HCT116 (cell line): ENCODE data around the gene RAPGEF6. TPM values are rescaled to one million over a fixed set of nuclear protein-coding genes. Genes with fewer than 3 reads are reported as not detected.

Experiments used
- ATAC-seq: fragments of 200-7000 bp; cut with Tn5 transposase; 2 replicates; pipeline ENCODE4 v1.9.1; 2020; ENCODE audit warnings: mild to moderate bottlenecking, moderate library complexity
- BruUV-seq: library from RNA; stranded (reverse); fragments of 400-500 nt; replicated peaks from 2 replicates; lab custom pipeline; 2021; lab: Mats Ljungman, UMichigan
- CTCF ChIA-PET: fragments of 300-600 bp; sonication (Branson Sonifier 250); formaldehyde crosslinking; loops from one replicate; lab custom pipeline; 2021; ENCODE audit warnings: antibody characterized with exemption; lab: Charles Lee
- POLR2A ChIA-PET: fragments of 300-600, 350-600 bp; sonication (Branson Sonifier 250); formaldehyde crosslinking; loops from one replicate; lab custom pipeline; 2021; ENCODE audit warnings: antibody characterized with exemption; lab: Charles Lee
- RAD21 ChIA-PET, 2 experiments: fragments of 300-600 bp; sonication (Branson Sonifier 250); formaldehyde crosslinking; loops; one replicate each; lab custom pipeline; 2023; ENCODE audit warnings: low total read pairs in 2 of 2; ENCODE audit not compliant: uncharacterized antibody in 2 of 2, unreplicated experiment in 2 of 2, low non-redundant PET in 1 of 2; lab: Charles Lee
- DNase-seq: peaks from one replicate; pipeline ENCODE4 v3.0.0-alpha.2; 2010; ENCODE audit warnings: low read depth, low spot score
- H2AFZ ChIP-seq: fragments of 200-600 bp; shearing (Covaris generic), sonication (generic); 2 replicates; pipeline ENCODE4 v1.6.1; 2017; ENCODE audit warnings: low read depth, mixed run types, mixed read lengths, antibody characterized with exemption, low read length; ENCODE audit not compliant: poor library complexity, severe bottlenecking
- H3K27ac ChIP-seq: 2 replicates; pipeline ENCODE4 v1.5.1; 2012; ENCODE audit warnings: low read depth, low read length
- H3K27me3 ChIP-seq: fragments of 200-600 bp; sonication (generic); 2 replicates; pipeline ENCODE4 v1.6.1; 2016; ENCODE audit warnings: mixed run types, low read length, mixed read lengths; ENCODE audit not compliant: insufficient read depth
- H3K36me3 ChIP-seq, 2 experiments: fragments of 200-500 bp in 1 of 2; fragments of 200-600 bp in 1 of 2; sonication (Bioruptor generic) in 1 of 2; sonication (generic) in 1 of 2; 2 replicates each; pipeline versions ENCODE4 v1.5.1 to v1.6.1; 2014 to 2016; ENCODE audit warnings: low read length in 2 of 2, inconsistent platforms in 1 of 2, mixed read lengths in 1 of 2, mixed run types in 1 of 2; ENCODE audit not compliant: insufficient read depth in 2 of 2, control insufficient read depth in 1 of 2
- H3K4me1 ChIP-seq, 2 experiments: fragments of 200-600 bp in 1 of 2; sonication (generic) in 1 of 2; 2 replicates each; pipeline versions ENCODE4 v1.5.1 to v1.6.1; 2012 to 2017; ENCODE audit warnings: low read length in 2 of 2, inconsistent platforms in 1 of 2, mild to moderate bottlenecking in 1 of 2, mixed read lengths in 1 of 2, mixed run types in 1 of 2, moderate library complexity in 1 of 2; ENCODE audit not compliant: insufficient read depth in 2 of 2, control insufficient read depth in 1 of 2
- H3K4me2 ChIP-seq: fragments of 200-600 bp; sonication (generic); 2 replicates; pipeline ENCODE4 v1.6.1; 2017; ENCODE audit warnings: mixed run types, low read length, mixed read lengths
- H3K4me3 ChIP-seq, 2 experiments: fragments of 200-600 bp in 1 of 2; sonication (generic) in 1 of 2; replicated peaks in 1 of 2; 2 replicates each; pipeline ENCODE4 v1.5.1; 2011 to 2016; ENCODE audit warnings: low read length in 2 of 2, control low read depth in 1 of 2, low read depth in 1 of 2, mild to moderate bottlenecking in 1 of 2, mixed read lengths in 1 of 2, mixed run types in 1 of 2
- H3K79me2 ChIP-seq: fragments of 200-600 bp; sonication (generic); 2 replicates; pipeline ENCODE4 v1.6.1; 2017; ENCODE audit warnings: mild to moderate bottlenecking, mixed run types, low read length, moderate library complexity, mixed read lengths; ENCODE audit not compliant: insufficient read depth
- H3K9ac ChIP-seq: fragments of 200-600 bp; sonication (generic); 2 replicates; pipeline ENCODE4 v1.6.1; 2016; ENCODE audit warnings: low read length, mixed read lengths
- H3K9me2 ChIP-seq: fragments of 200-600 bp; sonication (generic), shearing (Covaris generic); 2 replicates; pipeline ENCODE4 v1.6.1; 2017; ENCODE audit warnings: mixed run types, mild to moderate bottlenecking, moderate library complexity; ENCODE audit not compliant: insufficient read depth
- H3K9me3 ChIP-seq, 2 experiments: fragments of 200-500 bp in 1 of 2; fragments of 200-600 bp in 1 of 2; sonication (Bioruptor generic) in 1 of 2; sonication (generic) in 1 of 2; 2 replicates each; pipeline ENCODE4 v1.6.1; 2014 to 2017; ENCODE audit warnings: low read length in 2 of 2, mixed read lengths in 2 of 2, inconsistent platforms in 1 of 2, low read depth in 1 of 2, mild to moderate bottlenecking in 1 of 2, mixed run types in 1 of 2, moderate library complexity in 1 of 2; ENCODE audit not compliant: control insufficient read depth in 1 of 2, insufficient read depth in 1 of 2
- H4K20me1 ChIP-seq: fragments of 200-600 bp; sonication (generic), shearing (Covaris generic); 2 replicates; pipeline ENCODE4 v1.6.1; 2017; ENCODE audit warnings: mixed run types, mild to moderate bottlenecking, moderate library complexity; ENCODE audit not compliant: insufficient read depth
- CBX3 ChIP-seq: IDR thresholded peaks from 2 replicates; pipeline ENCODE4 v1.6.1; 2012; ENCODE audit warnings: low read depth
- EGR1 ChIP-seq: IDR thresholded peaks from 2 replicates; pipeline ENCODE4 v1.6.1; 2012; ENCODE audit warnings: low read depth
- ELF1 ChIP-seq: IDR thresholded peaks from 2 replicates; pipeline ENCODE4 v1.6.1; 2012; ENCODE audit warnings: low read depth, borderline replicate concordance
- EZH2 ChIP-seq: fragments of 200-600 bp; sonication (generic); IDR thresholded peaks from 2 replicates; pipeline ENCODE4 v1.6.1; 2017; ENCODE audit warnings: antibody characterized with exemption, mixed run types
- EZH2phosphoT487 ChIP-seq: fragments of 200-600 bp; IDR thresholded peaks from 2 replicates; pipeline ENCODE4 v1.6.1; 2018; ENCODE audit warnings: antibody characterized with exemption, borderline replicate concordance
- FOSL1 ChIP-seq: IDR thresholded peaks from 2 replicates; pipeline ENCODE4 v1.6.1; 2012; ENCODE audit warnings: low read depth
- JUND ChIP-seq: IDR thresholded peaks from 2 replicates; pipeline ENCODE4 v1.6.1; 2012
- POLR2A ChIP-seq: IDR thresholded peaks from 2 replicates; pipeline ENCODE4 v1.7.0; 2011; ENCODE audit warnings: borderline replicate concordance; ENCODE audit not compliant: insufficient read depth, insufficient read length; ENCODE audit errors: extremely low read depth
- POLR2AphosphoS5 ChIP-seq: IDR thresholded peaks from 2 replicates; pipeline ENCODE4 v1.6.1; 2011; ENCODE audit warnings: mild to moderate bottlenecking, low read depth, low read length, moderate library complexity
- RAD21 ChIP-seq: IDR thresholded peaks from 2 replicates; pipeline ENCODE4 v1.6.1; 2012; ENCODE audit warnings: low read depth, mild to moderate bottlenecking
- SIN3A ChIP-seq: IDR thresholded peaks from 2 replicates; pipeline ENCODE4 v1.6.1; 2012; ENCODE audit warnings: low read depth
- SP1 ChIP-seq: IDR thresholded peaks from 2 replicates; pipeline ENCODE4 v1.6.1; 2012; ENCODE audit warnings: low read depth
- TCF7L2 ChIP-seq: IDR thresholded peaks from 2 replicates; pipeline ENCODE4 v1.7.0; 2011; ENCODE audit warnings: borderline replicate concordance, inconsistent platforms; ENCODE audit not compliant: insufficient read depth, insufficient read length; ENCODE audit errors: extremely low read depth
- YY1 ChIP-seq: IDR thresholded peaks from 2 replicates; pipeline ENCODE4 v1.6.1; 2011; ENCODE audit warnings: low read length, low read depth, moderate library complexity, mild to moderate bottlenecking; ENCODE audit not compliant: insufficient replicate concordance; ENCODE audit errors: extremely low read depth
- intact Hi-C: fragments of 100-400 bp; cut with micrococcal nuclease; formaldehyde crosslinking; loops from 2 replicates; pipeline ENCODE4 v1.10.0; 2022
- total RNA-seq: library from RNA; stranded (reverse); gene quantifications from one replicate; pipeline ENCODE4 v1.2.1, GENCODE V29; 2021; ENCODE audit not compliant: unreplicated experiment
- TF ChIP-seq, protein P1 (sequence below): IDR thresholded peaks from 2 replicates; pipeline ENCODE4 v1.6.1; 2012; ENCODE audit warnings: low read depth
- TF ChIP-seq, protein P2 (sequence below): IDR thresholded peaks from 2 replicates; pipeline ENCODE4 v1.6.1; 2012

The RAPGEF6 gene
- total RNA-seq, 1 experiment from 2014 or later: 18.4 TPM

GRCh38 chr5:131389096-131389868 is 245.7 kb downstream of the RAPGEF6 start:
- ChIA-PET CTCF (no interaction called here), POLR2A (no interaction called here)
- H3K4me1 ChIP-seq: no peaks in the 10 kb centered on the region
- intact Hi-C loops: loop anchor here (10.0 kb wide), 1 partner anchor 1484 kb away; the partner anchor contains the start of gene CHSY3
- peaks cover 4 to 17% of the 10 kb centered on the region in 2 experiments; a peak in 2 of 4 replicates for H3K36me3 ChIP-seq
- TF ChIP-seq JUND: no peak
- no peak for TF ChIP-seq RAD21
- no peak for TF ChIP-seq TCF7L2
- TF ChIP-seq EZH2: no peak
- no peak for TF ChIP-seq SP1
- TF ChIP-seq YY1: no peak
- TF ChIP-seq EGR1: no peak
- no peak for TF ChIP-seq ELF1
- no peak for TF ChIP-seq FOSL1
- no peak for TF ChIP-seq EZH2phosphoT487
- TF ChIP-seq, all 23 proteins: peak for 0
- no peak for DNase-seq
- H3K9me2 ChIP-seq: no peaks in the 10 kb centered on the region
- no peaks in the 10 kb centered on the region for H4K20me1 ChIP-seq
- BruUV-seq: no TSS peak
- no peaks in the 10 kb centered on the region for H3K9me3 ChIP-seq
- H3K4me2 ChIP-seq: no peak overlapping the region
- H3K27ac ChIP-seq: no peak overlapping the region
- H3K4me3 ChIP-seq: no peak overlapping the region
- no peak overlapping the region for H3K9ac ChIP-seq
- no peaks in the 10 kb centered on the region for H3K79me2 ChIP-seq
- no peak for ATAC-seq
- no peaks in the 10 kb centered on the region for H3K27me3 ChIP-seq
- RAD21 ChIA-PET: no interaction called here
- H2AFZ ChIP-seq: no peak overlapping the region

GRCh38 chr5:131387255-131387654 is 247.8 kb downstream of the RAPGEF6 start:
- Histone ChIP-seq H3K9me2 (no peaks in the 10 kb centered on the region), H3K27me3 (no peaks in the 10 kb centered on the region), H3K9me3 (no peaks in the 10 kb centered on the region), H3K4me2 (no peak overlapping the region), H3K27ac (no peak overlapping the region), H3K79me2 (no peaks in the 10 kb centered on the region; the same call in 1 of the 2 replicates), H3K4me1 (peaks cover 0 to 4% of the 10 kb centered on the region in 2 experiments; a peak in 1 of 4 replicates), H3K9ac (no peak overlapping the region), H2AFZ (no peak overlapping the region), H3K36me3 (peaks cover 4 to 6% of the 10 kb centered on the region in 2 experiments; a peak in 2 of 4 replicates), H4K20me1 (no peaks in the 10 kb centered on the region), H3K4me3 (no peak overlapping the region)
- intact Hi-C loops: loop anchor here (10.0 kb wide), 1 partner anchor 1482 kb away; the partner anchor contains the start of gene CHSY3
- POLR2A ChIA-PET: no interaction called here
- DNase-seq (no peak), ATAC-seq (no peak)
- CTCF ChIA-PET: no interaction called here
- no TSS peak for BruUV-seq
- RAD21 ChIA-PET: no interaction called here
- TF ChIP-seq, protein P1, sequence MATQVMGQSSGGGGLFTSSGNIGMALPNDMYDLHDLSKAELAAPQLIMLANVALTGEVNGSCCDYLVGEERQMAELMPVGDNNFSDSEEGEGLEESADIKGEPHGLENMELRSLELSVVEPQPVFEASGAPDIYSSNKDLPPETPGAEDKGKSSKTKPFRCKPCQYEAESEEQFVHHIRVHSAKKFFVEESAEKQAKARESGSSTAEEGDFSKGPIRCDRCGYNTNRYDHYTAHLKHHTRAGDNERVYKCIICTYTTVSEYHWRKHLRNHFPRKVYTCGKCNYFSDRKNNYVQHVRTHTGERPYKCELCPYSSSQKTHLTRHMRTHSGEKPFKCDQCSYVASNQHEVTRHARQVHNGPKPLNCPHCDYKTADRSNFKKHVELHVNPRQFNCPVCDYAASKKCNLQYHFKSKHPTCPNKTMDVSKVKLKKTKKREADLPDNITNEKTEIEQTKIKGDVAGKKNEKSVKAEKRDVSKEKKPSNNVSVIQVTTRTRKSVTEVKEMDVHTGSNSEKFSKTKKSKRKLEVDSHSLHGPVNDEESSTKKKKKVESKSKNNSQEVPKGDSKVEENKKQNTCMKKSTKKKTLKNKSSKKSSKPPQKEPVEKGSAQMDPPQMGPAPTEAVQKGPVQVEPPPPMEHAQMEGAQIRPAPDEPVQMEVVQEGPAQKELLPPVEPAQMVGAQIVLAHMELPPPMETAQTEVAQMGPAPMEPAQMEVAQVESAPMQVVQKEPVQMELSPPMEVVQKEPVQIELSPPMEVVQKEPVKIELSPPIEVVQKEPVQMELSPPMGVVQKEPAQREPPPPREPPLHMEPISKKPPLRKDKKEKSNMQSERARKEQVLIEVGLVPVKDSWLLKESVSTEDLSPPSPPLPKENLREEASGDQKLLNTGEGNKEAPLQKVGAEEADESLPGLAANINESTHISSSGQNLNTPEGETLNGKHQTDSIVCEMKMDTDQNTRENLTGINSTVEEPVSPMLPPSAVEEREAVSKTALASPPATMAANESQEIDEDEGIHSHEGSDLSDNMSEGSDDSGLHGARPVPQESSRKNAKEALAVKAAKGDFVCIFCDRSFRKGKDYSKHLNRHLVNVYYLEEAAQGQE: no peak
- TF ChIP-seq JUND: no peak
- TF ChIP-seq SIN3A: no peak
- no peak for TF ChIP-seq EGR1
- no peak for TF ChIP-seq SP1
- TF ChIP-seq, protein P2, sequence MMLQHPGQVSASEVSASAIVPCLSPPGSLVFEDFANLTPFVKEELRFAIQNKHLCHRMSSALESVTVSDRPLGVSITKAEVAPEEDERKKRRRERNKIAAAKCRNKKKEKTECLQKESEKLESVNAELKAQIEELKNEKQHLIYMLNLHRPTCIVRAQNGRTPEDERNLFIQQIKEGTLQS: no peak
- TF ChIP-seq CBX3: no peak
- no peak for TF ChIP-seq YY1
- TF ChIP-seq ELF1: no peak
- TF ChIP-seq EZH2phosphoT487: no peak
- TF ChIP-seq POLR2A: no peak
- TF ChIP-seq POLR2AphosphoS5: no peak
- TF ChIP-seq EZH2: no peak
